Left lung (tissue), 10 donors: ENCODE results near the gene MACC1. TPM values are rescaled to one million over a fixed set of nuclear protein-coding genes. Genes with fewer than 3 reads are reported as not detected.

Experiments
- ATAC-seq: fragments of 200-7000 bp; cut with Tn5 transposase; one replicate; pipeline ENCODE4 v1.9.1; 2020; ENCODE audit warnings: moderate library complexity
- DNase-seq, 4 donors: peaks; one replicate each; pipeline ENCODE4 v3.0.0-alpha.2; 2013 to 2020
- H3K27ac ChIP-seq, 2 donors: fragments of 200-600 bp; sonication (generic) in 1 of 2; one replicate each; pipeline versions ENCODE4 v1.5.0 to v1.8.0; 2020 to 2021
- H3K27me3 ChIP-seq, 2 donors: fragments of 200-600 bp; sonication (generic) in 1 of 2; one replicate each; pipeline versions ENCODE4 v1.5.0 to v1.8.0; 2020 to 2021
- H3K36me3 ChIP-seq, 2 donors: fragments of 200-600 bp; sonication (generic) in 1 of 2; one replicate each; pipeline versions ENCODE4 v1.5.0 to v1.8.0; 2020 to 2021
- H3K4me1 ChIP-seq, 2 donors: fragments of 200-600 bp; one replicate each; pipeline ENCODE4 v1.8.0; 2021
- H3K4me3 ChIP-seq, 2 donors: fragments of 200-600 bp; sonication (generic) in 1 of 2; one replicate each; pipeline versions ENCODE4 v1.5.0 to v1.8.0; 2020 to 2021; ENCODE audit warnings: mild to moderate bottlenecking in 1 of 2
- H3K9me3 ChIP-seq, 2 donors: fragments of 200-600 bp; sonication (generic) in 1 of 2; one replicate each; pipeline versions ENCODE4 v1.5.0 to v1.8.0; 2020 to 2021
- intact Hi-C, 2 donors: fragments of 100-400 bp; cut with DNase I; formaldehyde crosslinking; loops; one replicate each; pipeline versions ENCODE4 v1.11.2 to v1.14.2; 2022
- polyA plus RNA-seq, 6 donors: library from polyadenylated mRNA; unstranded; fragments of 120-200 nt; gene quantifications; one replicate each; pipeline ENCODE4 v1.2.1, GENCODE V29; 2013; ENCODE audit not compliant: insufficient read length in 6 of 6
- total RNA-seq, 2 donors: library from RNA; stranded (reverse); fragmentation: NEBNext Ultra II Directional; extraction: Animal tissue kit (Norgen Biotek cat#: 25700); gene quantifications; one replicate each; pipeline ENCODE4 v1.2.1, GENCODE V29; 2021
- TF ChIP-seq, protein P1 (sequence below), 2 donors: fragments of 200-600 bp; sonication (generic) in 1 of 2; IDR thresholded peaks; one replicate each; pipeline versions ENCODE4 v1.5.0 to v1.8.0; 2021; ENCODE audit warnings: antibody characterized with exemption in 2 of 2
- donor health status: DM: no; HTN: yes; CAD: no.
- donor health status: DM: no; HTN: no; CAD: no.

Gene MACC1
- total and polyA plus RNA-seq, 8 donors: 8.5 to 36.2 (median 12.2) TPM

GRCh38 chr7:20226860-20227259 is 9.7 kb upstream of the MACC1 start:
- Histone ChIP-seq H3K27me3 (no peaks in the 10 kb centered on the region), H3K4me1 (peaks cover 0 to 6% of the 10 kb centered on the region in 2 donors), H3K9me3 (no peaks in the 10 kb centered on the region), H3K4me3 (no peak overlapping the region), H3K27ac (no peak overlapping the region), H3K36me3 (no peaks in the 10 kb centered on the region)
- DNase-seq (no peak), ATAC-seq (no peak)
- intact Hi-C loops: no loop called here
- TF ChIP-seq, protein P1, sequence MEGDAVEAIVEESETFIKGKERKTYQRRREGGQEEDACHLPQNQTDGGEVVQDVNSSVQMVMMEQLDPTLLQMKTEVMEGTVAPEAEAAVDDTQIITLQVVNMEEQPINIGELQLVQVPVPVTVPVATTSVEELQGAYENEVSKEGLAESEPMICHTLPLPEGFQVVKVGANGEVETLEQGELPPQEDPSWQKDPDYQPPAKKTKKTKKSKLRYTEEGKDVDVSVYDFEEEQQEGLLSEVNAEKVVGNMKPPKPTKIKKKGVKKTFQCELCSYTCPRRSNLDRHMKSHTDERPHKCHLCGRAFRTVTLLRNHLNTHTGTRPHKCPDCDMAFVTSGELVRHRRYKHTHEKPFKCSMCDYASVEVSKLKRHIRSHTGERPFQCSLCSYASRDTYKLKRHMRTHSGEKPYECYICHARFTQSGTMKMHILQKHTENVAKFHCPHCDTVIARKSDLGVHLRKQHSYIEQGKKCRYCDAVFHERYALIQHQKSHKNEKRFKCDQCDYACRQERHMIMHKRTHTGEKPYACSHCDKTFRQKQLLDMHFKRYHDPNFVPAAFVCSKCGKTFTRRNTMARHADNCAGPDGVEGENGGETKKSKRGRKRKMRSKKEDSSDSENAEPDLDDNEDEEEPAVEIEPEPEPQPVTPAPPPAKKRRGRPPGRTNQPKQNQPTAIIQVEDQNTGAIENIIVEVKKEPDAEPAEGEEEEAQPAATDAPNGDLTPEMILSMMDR (IDR thresholded peaks at IDR 0.05): no peak

DNA sequence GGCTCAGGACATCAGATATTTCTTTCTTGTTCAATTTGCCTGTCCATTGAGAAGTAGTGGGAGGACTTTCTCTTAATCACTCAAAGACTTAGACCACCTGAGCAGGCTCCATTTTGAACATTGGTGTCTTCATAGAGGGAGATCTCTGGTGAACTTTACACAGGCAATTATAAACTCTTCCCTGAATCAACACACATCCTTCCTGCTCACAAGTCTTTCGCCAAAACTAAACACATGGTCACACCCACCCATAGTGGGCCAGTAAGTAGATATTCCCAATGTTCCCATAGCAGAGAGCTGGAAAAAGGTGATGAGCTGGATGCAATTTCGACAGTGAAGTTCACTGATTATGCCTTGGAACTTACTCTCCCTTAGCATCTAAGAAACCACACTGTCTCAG is 8.2 kb upstream of the MACC1 start:
- H3K9me3 ChIP-seq: no peaks in the 10 kb centered on the region
- H3K4me1 ChIP-seq: peaks cover 3 to 13% of the 10 kb centered on the region in 2 donors
- H3K36me3 ChIP-seq: no peaks in the 10 kb centered on the region
- intact Hi-C loops: no loop called here
- TF ChIP-seq, protein P1 (IDR thresholded peaks at IDR 0.05): no peak
- ATAC-seq (no peak), DNase-seq (no peak)
- H3K27ac ChIP-seq: no peak overlapping the region
- H3K27me3 ChIP-seq: no peaks in the 10 kb centered on the region
- no peak overlapping the region for H3K4me3 ChIP-seq

DNA sequence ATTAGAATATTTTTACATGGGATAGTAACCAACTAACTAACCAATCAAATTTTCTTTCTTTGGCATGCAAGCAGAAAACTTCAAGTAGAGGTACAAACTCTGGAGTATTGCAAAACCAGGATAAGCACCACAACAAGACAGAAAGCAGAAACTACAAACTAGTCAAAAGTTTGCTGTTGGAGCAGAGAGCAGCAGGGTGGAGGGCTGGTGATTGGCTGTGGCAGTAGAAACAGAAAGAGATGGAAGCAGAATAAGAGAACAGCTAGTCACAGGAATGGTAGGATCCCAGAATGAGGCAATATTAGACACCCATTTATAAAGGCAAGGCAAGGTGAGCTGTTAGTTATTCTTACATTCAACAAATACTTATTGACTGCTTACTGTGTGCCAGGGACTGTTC is 6.8 kb upstream of the MACC1 start:
- ATAC-seq: no peak
- H3K4me1 ChIP-seq: peaks cover 5 to 23% of the 10 kb centered on the region in 2 donors
- intact Hi-C loops: no loop called here
- H3K4me3 ChIP-seq: no peak overlapping the region
- H3K27me3 ChIP-seq: no peaks in the 10 kb centered on the region
- H3K27ac ChIP-seq: no peak overlapping the region
- no peaks in the 10 kb centered on the region for H3K36me3 ChIP-seq
- DNase-seq: no peak
- no peaks in the 10 kb centered on the region for H3K9me3 ChIP-seq
- TF ChIP-seq, protein P1 (IDR thresholded peaks at IDR 0.05): no peak

DNA sequence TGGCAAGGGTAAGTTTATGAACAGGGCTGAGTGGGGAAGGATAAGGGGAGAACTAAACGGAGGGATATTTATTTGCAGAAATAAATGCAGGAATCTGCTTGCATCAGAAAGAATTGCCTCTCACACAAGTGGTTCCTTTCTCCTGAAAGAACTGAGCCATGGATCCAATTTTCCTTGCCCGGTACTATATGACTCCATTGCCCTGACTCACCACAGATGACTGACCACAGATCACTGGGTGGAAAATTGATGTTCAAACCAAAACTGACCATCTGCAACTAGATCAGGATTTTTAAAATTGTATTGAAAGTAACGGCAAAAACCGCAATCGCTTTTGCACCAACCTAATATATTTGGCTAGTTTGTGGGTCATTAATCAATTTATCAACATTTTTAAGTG is 6.2 kb upstream of the MACC1 start:
- Histone ChIP-seq H3K27ac (no peak overlapping the region), H3K27me3 (no peaks in the 10 kb centered on the region), H3K4me3 (no peak overlapping the region), H3K9me3 (no peaks in the 10 kb centered on the region), H3K4me1 (peaks cover 5 to 30% of the 10 kb centered on the region in 2 donors), H3K36me3 (no peaks in the 10 kb centered on the region)
- ATAC-seq (no peak), DNase-seq (no peak)
- TF ChIP-seq, protein P1 (IDR thresholded peaks at IDR 0.05): no peak
- intact Hi-C loops: no loop called here

DNA sequence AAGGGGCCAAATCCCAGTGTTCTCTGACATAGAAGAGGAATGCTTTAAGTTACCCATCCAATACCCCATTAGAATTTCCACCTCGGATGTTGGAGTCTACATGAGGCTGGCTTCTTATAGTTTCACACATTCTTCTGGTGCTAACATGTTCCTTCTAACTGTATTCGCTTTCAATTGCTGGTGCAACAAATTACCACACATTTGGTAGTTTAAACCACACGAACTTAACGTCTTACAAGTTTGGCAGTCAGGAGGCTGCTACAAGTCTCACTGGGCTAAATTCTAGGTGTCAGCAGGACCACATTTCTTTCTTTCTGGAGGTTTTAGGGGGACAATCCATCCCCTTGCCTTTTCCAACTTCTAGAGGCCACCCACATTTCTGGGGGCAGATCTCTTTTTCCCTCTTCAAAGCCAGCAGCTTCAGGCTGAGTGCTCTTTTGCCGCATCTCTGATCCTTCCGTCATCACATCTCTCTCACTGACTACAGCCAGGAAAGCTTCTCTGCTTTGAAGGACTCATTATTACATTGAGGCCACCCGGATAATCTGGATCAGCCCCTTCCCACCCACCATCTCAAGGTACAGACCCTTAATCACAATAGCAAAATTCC is 5.1 kb upstream of the MACC1 start:
- H3K4me1 ChIP-seq: peaks cover 5 to 40% of the 10 kb centered on the region in 2 donors
- H3K36me3 ChIP-seq: no peaks in the 10 kb centered on the region
- ATAC-seq (no peak), DNase-seq (no peak)
- TF ChIP-seq, protein P1 (IDR thresholded peaks at IDR 0.05): no peak
- no peak overlapping the region for H3K4me3 ChIP-seq
- intact Hi-C loops: no loop called here
- H3K27me3 ChIP-seq: no peaks in the 10 kb centered on the region
- H3K9me3 ChIP-seq: no peaks in the 10 kb centered on the region
- H3K27ac ChIP-seq: no peak overlapping the region
